ENCODE results near the gene REEP2.

DNA sequence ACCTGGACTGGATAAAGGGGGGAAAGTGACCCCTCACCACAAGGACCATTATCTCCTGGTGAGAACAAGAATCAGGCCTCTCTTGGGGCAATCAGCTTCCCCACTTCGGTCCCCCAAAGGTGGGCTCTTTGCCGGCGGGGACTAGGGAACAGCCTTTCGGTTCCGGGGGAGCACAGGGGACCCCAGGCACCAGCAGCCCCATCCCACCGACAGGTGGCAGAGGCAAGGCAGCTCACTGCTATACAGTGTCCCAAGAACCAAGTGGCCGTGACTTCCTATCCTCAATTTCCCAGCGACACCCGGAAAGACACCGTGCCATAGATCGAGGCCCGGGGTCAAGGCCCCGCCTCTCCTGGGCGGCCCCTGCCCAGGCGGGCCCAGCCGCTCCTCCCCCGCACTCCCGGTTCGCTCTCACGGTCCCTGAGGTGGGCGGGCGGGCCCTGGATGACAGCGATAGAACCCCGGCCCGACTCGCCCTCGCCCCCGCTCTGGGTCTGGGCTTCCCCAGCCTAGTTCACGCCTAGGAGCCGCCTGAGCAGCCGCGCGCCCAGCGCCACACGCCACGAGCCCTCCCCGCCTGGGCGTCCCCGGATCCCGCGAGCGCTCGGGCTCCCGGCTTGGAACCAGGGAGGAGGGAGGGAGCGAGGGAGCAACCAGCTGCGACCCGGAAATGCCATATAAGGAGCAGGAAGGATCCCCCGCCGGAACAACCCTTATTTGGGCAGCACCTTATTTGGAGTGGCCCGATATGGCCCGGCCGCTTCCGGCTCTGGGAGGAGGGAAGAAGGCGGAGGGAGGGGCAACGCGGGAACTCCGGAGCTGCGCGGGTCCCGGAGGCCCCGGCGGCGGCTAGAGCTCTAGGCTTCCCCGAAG, 25.8 kb downstream of the REEP2 start:
- TF ChIP-seq, protein P1, sequence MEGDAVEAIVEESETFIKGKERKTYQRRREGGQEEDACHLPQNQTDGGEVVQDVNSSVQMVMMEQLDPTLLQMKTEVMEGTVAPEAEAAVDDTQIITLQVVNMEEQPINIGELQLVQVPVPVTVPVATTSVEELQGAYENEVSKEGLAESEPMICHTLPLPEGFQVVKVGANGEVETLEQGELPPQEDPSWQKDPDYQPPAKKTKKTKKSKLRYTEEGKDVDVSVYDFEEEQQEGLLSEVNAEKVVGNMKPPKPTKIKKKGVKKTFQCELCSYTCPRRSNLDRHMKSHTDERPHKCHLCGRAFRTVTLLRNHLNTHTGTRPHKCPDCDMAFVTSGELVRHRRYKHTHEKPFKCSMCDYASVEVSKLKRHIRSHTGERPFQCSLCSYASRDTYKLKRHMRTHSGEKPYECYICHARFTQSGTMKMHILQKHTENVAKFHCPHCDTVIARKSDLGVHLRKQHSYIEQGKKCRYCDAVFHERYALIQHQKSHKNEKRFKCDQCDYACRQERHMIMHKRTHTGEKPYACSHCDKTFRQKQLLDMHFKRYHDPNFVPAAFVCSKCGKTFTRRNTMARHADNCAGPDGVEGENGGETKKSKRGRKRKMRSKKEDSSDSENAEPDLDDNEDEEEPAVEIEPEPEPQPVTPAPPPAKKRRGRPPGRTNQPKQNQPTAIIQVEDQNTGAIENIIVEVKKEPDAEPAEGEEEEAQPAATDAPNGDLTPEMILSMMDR (conservative IDR thresholded peaks at IDR 0.05; ENCODE audit: low read length) = peak; percentile 22
- TF ChIP-seq EZH2phosphoT487 (IDR thresholded peaks at IDR 0.05; ENCODE audit: borderline replicate concordance) = no peak
